PC-3 (cell line): ENCODE data around the gene SNN.

ENCODE experiments used
- EZH2 ChIP-seq: fragments of 300-600 bp; sonication (generic); IDR thresholded peaks from one replicate; pipeline ENCODE4 v1.6.1; 2017; ENCODE audit warnings: antibody characterized with exemption, mild to moderate bottlenecking, low read length; ENCODE audit not compliant: unreplicated experiment
- EZH2phosphoT487 ChIP-seq: fragments of 300-600 bp; sonication (generic); IDR thresholded peaks from 2 replicates; pipeline ENCODE4 v1.6.1; 2018; ENCODE audit warnings: mild to moderate bottlenecking, antibody characterized with exemption, low read length, borderline replicate concordance
- TF ChIP-seq, protein P1 (sequence below): fragments of 300-600 bp; sonication (generic); conservative IDR thresholded peaks from 2 replicates; pipeline ENCODE4 v1.5.1; 2017; ENCODE audit warnings: antibody characterized with exemption, low read depth, mild to moderate bottlenecking, low read length

DNA sequence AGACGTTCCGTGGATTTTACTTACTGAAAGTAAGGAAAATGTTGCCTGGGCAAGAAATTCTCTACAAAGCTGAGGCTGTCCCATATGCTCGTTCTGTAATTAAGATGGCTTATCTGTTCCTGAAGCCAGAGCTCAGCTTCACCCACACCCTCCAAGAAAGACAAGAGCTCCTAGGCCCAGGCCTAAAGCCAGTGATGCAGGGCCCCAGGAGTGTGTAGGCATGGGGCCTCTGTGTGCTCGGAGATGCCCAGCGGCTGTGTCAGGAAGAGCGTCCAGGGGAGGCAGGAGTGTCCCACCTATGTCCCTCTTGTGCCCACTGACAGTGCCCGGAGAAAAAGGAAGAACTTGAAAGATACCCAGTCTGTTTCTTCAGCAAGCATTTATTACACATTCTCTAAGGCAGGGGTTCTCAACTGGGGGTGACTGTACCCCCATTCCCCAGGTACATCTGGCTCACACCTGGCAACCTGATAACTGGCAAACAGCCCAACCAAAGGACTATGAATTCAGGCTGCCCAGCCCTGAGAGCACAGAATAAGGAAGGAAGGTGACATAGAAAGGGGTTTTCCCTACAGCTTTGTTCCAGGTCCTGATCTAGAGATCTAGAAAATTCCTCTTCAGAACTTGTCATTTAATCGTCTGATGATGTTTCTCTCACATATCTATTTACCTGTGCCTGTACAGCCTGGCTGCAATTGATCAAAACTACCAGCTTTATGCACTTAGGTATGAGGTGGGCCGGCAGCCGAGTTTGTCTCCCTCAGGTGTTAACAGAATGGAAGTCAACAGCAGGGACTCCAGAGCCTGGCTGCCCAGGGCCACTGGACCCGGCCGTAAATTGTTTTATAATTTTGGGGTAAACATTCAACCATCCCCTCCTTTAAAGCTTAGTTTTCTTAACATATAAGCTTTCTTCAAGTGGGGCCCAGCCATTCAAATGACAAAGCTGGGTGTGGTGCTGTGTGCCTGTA is 12.0 kb downstream of the SNN start:
- TF ChIP-seq, protein P1, sequence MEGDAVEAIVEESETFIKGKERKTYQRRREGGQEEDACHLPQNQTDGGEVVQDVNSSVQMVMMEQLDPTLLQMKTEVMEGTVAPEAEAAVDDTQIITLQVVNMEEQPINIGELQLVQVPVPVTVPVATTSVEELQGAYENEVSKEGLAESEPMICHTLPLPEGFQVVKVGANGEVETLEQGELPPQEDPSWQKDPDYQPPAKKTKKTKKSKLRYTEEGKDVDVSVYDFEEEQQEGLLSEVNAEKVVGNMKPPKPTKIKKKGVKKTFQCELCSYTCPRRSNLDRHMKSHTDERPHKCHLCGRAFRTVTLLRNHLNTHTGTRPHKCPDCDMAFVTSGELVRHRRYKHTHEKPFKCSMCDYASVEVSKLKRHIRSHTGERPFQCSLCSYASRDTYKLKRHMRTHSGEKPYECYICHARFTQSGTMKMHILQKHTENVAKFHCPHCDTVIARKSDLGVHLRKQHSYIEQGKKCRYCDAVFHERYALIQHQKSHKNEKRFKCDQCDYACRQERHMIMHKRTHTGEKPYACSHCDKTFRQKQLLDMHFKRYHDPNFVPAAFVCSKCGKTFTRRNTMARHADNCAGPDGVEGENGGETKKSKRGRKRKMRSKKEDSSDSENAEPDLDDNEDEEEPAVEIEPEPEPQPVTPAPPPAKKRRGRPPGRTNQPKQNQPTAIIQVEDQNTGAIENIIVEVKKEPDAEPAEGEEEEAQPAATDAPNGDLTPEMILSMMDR: no peak
- no peak for TF ChIP-seq EZH2
- TF ChIP-seq EZH2phosphoT487: no peak
